NK-92 (cell line): ENCODE measurements around the gene CCDC117.

Source experiments
- DNase-seq: peaks from one replicate; lab custom pipeline; 2025; ENCODE audit not compliant: unreplicated experiment; lab: John Stamatoyannopoulos, UW

Gene CCDC117

GRCh38 chr22:28826921-28827320 is 54.4 kb downstream of the CCDC117 start:
- no peak for DNase-seq

- no peak for DNase-seq
These were observed 57.1 kb downstream of the CCDC117 start for GRCh38 chr22:28829358-28830181.

- DNase-seq: no peak
These were observed 57.9 kb downstream of the CCDC117 start for GRCh38 chr22:28830441-28830840.

GRCh38 chr22:28831140-28832072 is 58.9 kb downstream of the CCDC117 start:
- no peak for DNase-seq

- no peak for DNase-seq
These were observed 60.2 kb downstream of the CCDC117 start for GRCh38 chr22:28832731-28833130.

- no peak for DNase-seq
These were observed 60.9 kb downstream of the CCDC117 start for GRCh38 chr22:28833276-28833923.

GRCh38 chr22:28835630-28836189 is 63.2 kb downstream of the CCDC117 start:
- DNase-seq: no peak

- no peak for DNase-seq
These were observed 65.1 kb downstream of the CCDC117 start for GRCh38 chr22:28837640-28838039.
